GM18511 (cell line): ENCODE data around the gene CANT1.
"Not testable (repeated sequence)": the region's sequence is repeated elsewhere in the genome, so short reads cannot be mapped to it uniquely, and the experiment has no call there.

Experiments used
- ATAC-seq: cut with Tn5 transposase; IDR thresholded peaks from one replicate; pipeline ENCODE4 v1.9.1; 2021; ENCODE audit warnings: mild to moderate bottlenecking, moderate library complexity; ENCODE audit not compliant: unreplicated experiment

Gene CANT1

DNA sequence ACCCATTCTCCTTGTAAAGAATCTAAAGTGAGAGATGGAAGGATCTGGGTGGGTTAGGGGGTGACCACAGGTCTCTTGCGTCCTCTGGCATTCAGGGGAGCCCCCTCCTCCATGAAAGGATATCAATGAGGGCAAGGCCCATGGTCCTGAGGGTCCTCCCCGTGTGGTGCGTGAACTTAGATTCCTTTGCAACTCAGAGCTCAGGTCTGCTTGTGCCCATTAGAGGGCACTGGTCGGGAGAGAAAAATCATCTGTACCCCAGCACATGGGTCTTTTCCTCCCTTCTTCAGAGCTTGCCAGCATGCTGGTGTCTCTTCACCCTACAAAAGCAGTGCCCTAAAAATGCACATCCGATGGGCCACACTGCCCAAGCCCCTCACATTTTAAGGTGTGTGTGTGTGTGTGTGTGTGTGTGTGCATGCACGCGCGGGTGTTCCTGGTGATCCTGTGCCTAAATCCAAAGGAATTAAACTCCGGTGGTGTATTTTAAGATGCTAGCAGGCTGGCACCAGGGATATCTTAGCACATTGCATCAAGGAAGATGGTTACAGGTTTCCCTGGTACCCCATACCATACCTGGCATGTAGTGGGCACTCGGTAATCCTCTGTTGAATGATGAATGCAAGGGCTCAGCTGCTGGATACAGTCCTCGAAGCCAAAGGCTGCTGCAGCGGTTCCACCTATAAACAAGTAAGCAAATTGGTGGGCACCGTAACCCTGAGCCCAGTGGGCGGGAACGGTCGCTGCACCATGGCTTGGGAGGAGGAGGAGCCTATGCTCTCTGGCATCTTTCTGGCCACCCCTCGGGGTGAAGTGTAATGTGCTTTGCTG lies 19.1 kb upstream of the CANT1 start:
- no peak for ATAC-seq

DNA sequence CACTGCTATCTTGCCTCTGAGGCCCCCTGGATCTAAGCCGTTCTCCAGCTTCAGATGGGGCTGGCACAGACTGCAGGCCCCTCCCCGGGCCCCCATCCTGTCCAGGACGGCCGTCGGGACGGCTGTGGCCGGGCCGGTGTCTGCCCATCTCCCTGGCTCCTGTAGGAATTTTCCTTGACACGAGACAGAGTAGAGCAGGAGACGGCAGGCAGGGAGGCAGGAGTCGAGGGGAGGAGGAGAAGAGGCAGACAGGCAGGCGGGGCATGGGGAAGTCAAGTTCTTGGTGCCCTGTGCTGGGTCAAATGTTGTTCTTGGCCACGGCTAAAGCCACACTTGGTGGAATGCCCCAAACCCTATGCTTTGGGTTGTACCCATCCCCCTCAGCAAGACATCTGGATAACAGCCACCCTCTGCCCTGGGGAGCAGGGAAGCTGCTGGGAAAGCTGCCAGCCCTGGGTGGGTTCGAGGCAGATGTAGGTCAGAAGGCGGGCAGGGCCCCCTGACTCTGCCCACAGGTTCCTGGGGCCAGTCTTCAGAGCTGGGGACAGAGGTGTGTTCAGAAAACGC lies 18.4 kb upstream of the CANT1 start:
- ATAC-seq: no peak

DNA sequence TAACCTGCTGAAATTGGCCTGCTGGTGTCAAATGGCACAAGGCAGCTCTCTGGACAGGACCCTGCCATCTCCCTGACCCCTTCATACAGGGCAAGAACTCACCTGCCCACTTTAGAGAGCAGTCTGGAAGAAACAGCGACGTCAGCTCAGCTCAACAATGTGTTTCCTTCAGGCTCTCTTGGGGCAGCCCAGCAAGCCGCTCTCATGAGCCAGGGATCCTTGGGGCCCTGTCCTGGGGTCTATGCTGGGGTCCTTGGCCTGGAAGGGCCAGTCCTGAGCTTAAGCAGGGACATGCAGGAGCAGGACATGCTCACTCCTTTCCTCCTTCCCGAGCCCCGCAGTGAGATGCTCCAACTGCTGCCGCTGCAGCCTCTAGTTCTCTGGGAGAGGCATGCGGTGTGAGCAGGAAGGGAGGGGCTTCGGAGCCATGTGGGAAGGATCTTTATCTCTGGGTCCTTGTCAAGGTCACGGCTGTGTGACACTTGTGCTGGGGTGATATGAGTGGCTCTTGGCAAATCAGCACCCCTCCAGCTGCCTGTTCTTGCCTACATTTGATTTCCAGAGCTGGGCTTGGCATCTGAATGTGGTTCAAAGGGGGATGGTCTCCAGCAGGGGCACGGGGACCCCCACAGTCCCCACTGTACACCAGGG lies 17.8 kb upstream of the CANT1 start:
- ATAC-seq: no peak

DNA sequence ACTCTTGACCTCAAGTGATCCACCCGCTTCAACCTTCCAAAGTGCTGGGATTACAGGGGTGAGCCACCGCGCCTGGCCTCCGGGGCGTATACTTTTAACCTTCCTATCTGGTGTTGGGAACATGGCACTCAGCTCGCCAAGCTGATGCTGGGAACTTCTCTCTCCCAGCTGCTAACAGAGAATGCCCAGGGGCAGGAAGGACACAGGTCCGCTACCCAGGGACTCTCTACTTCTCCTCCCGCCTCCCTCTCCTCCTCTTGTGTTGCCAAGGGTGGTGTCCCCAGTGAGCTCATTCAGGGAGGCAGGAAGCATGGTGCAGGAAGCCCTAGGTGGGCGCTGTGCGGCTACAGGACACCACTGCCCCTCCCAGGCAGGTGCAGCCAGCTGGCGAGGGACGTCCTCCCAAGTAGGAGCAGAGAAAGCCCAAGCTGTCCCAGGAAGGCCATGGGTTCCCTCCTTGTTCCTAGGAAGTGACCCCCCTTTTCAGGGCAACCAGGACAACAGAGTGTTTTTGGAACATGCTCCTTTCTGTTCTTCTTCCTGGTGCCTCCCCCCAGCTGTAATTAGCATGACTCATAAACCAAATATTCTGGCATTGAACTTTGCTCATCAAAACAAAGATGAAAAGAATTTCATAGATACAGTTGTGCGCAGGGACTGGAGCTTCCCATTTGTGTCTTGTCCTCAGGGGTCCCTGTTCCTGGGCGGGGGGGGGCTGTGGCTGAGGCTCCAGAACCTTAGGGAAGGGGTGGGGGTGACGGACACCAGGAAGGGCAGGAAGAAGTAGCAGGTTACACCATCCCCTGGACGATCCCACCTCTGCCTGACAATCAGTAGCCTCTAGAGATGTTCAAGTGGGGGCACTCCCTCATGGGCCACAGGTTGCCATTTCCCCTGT lies 17.1 kb upstream of the CANT1 start:
- ATAC-seq: no peak

DNA sequence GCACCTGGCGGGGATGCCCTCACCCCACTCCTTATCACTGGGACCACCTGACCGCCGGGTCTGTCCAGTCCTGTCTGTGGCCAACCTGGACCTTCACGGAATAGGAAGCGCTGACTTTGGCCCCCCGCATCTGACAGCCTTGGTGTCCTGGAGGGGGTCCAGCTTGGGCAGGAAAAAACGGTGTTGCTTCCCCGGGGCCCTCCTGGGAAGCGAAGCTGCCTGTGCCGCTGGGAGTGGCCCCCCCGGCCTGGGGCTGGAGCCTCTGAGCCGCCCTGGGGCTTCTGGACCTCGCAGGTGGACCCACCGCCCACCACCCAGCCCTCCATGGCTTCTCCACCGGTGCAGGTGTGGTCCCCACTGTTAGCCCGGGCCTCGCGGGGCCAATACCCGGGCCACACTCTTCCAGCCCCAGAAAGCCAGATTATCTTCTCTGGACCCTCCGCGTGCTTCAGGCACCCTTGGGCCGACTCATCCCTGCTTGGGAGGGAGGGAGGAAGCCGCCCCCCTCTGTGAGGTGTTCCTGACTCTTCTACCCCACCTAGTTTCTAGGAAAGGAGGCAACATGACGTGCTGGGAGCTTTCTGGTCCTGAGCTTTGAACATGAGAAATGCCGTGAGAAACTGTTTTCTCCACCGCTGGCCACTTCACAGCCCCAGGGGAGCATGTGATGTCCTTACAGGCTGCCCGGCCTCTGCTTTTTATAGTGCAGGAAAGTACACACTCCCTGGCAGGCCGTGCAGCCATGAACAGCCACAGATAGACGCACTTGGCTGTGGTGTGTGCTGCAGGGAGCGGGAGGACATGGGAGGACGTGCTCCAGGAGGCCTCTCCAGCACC lies 15.6 kb upstream of the CANT1 start:
- ATAC-seq: no peak

DNA sequence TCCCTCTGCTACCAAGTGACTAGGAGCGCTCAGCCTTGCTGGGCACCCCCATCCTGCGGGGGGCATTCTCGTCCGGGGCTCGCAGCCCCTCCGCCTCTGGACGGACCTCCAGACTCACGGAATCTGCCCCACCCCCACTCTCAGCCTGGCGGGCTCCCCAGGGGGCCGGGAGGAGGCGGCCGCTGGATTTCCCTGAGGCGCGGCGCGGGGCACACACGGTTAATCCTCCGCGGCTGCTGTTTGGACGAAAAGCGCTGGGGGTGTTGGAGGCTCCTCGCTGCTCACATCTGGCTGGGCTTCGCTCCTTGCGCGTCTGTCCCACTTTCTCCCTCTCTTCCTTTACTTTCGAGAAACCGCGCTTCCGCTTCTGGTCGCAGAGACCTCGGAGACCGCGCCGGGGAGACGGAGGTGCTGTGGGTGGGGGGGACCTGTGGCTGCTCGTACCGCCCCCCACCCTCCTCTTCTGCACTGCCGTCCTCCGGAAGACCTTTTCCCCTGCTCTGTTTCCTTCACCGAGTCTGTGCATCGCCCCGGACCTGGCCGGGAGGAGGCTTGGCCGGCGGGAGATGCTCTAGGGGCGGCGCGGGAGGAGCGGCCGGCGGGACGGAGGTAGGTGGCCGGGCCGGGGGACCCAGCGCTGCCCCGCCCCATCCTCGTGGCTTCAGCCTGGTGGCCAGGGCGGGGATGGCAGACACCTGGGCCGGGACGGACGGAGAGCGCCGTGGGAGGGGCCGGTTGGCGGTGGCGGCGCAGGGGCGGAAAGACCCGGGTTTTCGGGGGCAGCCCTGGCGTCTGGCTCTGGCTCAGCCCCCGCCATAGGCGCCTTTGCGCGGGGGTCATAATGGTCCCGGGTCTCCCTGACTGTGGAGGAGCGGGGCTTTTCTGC lies 14.6 kb upstream of the CANT1 start, which contains the start of gene C1QTNF1:
TSS of gene C1QTNF1 (plus strand) at position 284 of the 886 bp plus-strand sequence. CDS start 19,800 bp downstream, outside the sequence.
- no peak for ATAC-seq

DNA sequence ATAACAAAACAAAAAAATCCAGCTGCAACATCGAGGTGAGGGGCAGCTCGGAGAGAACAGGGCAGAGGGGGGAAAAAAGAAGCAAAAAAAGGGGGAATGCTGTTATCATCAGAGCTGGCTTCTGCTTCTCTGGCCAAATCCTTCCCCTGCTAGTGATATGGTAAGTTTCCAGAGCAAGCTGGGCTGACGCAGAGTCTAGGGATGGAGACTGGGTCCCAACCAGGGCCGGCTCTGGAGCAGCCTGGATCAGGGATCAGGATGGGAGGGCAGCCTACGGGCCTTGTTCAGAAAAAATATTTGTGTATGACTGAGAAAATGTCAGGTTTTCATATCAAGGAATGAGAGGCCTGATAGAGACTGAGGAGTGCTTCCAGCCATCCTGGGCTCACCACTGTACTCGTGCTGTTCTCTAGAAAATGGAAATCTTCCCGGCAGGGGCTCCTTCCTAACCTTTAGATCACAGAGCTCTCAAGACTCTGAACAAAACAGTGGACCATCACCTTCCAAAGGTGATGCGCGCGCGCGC lies 13.7 kb upstream of the CANT1 start:
- ATAC-seq: no peak

DNA sequence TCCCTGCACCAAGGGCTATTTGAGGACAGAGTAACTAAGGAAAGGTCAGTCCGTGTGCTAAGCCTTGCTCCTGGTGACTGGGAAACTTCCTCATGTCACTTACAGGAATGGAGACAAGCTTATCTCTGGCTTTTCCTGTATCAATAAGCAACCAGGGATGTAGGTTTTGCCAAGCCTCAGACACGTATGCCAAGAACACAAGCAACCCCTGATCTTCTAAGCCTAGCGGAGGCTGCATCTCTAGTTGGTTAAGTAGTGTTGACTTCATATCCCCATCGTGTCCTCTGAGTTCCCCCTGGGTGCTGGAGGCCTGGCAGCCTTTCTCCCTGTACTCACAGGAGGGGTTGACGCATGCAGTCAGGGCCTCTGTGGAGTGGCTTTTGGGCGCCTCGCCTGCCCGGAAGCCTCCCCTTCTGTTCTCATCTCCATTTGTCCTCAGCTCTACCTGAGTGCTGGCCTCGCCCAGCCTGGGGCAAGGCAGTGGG lies 13.0 kb upstream of the CANT1 start:
- no peak for ATAC-seq

DNA sequence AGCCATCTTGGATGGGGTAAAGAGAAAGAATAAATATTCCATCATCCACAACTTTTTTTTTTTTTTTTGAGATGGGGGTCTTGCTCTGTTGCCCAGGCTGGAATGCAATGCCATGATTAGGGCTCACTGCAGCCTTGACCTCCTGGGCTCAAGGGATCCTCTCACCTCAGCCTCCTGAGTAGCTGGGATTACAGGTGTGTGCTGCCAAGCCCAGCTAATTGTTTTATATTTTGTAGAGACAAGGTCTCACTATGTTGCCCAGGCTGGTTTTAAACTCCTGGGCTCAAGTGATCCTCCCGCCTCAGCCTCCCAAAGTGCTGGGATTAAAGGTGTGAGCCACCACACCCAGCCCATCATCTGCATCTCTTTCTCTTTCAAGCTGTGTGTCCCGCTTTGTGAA lies 12.4 kb upstream of the CANT1 start:
- not testable (repeated sequence) for ATAC-seq

DNA sequence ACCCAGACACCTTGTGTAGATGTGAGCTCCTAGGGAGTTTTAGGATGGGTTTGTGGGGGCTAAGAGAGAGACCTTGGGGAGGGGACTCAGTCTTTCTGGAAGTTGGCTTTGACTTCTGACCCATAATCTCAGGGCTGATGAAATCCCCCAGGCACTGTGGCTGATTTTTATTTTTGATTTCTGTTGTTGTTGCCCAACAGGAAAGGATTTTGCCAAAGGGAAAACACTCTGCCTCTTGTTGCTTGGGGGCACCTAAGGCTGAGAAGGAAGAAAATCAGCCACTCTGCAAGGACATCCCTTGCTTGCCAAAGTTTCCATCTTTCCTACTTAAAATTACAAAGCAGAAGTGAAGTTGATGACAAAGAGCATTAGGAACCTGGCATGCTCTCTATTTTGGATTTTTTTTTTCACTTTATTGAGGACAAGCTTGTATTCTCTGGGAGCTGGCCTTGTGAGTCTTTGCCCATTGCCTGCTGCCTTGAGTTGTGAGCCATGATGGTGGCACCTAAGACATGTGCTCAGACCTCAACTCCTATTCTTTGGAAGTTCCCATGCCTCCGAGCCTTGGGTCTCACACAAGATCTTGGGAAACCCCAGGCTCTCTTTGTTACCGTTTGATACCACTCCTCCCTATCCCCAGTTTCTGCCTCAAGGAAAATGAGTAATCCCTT lies 11.2 kb upstream of the CANT1 start:
- no peak for ATAC-seq

DNA sequence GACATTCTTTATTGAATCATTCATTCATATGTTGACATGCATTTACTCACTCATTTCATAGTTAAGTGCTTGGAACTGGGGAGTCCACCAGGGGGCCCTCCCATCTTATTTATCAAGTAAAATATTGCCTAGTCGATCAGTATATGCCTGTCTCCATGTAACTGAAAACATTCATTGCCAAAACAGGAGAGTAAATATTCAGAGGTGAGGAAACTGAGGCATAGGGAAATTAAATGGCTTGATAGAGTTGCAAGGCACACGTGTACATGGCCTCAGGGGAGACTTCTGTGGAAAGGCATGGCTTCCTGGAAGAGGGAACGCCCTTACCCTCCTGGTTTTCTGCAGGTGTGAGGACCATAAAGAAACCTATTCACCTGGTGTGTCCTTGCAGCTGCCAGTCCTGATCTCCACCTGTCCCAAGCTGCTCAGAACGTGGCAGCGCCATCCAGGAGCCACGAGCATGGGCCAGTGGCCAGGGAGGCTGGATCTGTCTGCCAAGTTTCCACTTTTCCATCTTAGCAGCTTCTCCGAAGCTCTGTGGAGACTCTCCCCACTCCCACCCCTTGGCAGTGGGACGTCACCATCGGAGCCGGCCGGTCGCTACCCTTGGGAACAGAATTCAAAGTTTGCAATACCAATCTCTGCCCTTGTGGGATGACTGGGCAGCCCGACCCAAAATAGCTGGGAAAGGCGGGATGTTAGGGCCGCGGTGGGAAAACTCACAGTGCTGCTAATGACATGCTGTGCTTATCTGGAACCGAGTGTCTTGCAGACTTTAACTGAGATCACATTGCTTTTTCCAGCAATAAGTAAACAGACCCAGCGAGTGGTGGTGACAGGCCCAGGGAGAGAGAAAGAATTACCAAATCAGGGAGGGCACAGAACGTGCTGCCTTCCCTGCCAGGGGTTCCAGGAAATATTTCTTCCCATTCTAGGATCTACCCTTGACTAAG lies 10.3 kb upstream of the CANT1 start:
- ATAC-seq: no peak

DNA sequence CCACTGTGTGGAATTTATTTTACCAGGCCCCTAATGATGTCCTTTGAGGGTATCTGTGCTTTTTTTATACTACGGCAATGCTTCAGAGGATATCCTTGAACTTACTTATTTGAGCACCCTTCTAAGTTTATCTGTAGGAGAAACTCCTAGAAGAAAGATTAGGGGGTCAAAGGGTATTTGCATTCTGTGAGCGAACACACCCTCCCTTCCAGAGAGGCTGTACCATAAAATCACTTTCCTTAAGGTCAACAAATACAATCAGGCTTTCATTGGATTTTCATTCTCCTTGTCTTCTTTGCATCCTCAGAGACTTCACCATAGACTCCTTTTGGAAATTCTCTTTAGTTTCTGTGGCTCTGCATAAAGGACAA lies 9.7 kb upstream of the CANT1 start:
- ATAC-seq: no peak

DNA sequence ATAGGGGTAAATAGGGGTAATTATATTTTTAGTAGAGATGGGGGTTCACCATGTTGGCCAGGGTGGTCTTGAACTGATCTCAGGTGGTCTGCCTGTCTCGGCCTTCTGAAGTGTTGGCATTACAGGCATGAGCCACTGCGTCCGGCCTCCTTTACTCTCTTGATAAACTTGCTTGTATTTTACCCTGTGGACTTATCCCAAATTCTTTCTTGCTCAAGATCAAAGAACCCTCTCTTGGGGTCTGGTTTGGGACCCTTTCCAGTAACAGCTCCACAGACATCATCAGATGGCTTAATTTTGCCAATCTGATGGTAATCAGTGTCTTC lies 8.8 kb upstream of the CANT1 start:
- no peak for ATAC-seq

DNA sequence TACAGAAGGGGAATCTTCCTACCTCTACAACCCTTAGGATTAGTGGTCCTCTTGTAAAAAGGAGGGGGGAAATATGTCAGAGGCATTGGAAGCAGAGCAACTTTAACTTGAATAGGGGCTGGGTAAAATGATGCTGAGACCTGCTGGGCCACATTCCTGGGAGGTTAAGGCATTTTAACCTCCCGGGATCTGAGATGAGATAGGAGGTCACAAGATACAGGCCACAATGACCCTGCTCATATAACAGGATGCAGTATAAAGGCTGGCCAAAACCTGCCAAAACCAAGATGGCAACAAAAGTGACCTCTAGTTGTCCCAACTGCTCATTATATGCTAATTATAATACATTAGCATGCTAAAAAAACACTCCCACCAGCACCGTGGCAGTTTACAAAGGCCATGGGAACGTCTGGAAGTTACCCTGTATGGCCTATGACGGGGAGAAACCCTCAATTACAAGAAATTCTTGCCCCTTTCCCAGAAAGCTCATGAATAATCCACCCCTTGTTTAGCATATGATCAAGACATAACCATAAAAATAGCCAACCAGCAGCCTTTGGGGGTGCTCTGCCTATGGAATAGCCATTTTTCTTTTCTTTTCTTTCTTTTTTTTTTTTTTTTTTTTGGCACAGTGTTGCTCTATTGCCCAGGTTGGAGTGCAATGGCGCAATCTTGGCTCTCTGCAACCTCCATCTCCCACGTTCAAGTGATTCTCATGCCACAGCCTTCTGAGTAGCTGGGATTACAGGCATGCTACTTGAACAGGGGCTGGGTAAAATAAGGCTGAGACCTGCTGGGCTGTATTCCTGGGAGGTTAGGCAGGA lies 8.2 kb upstream of the CANT1 start:
- ATAC-seq: no peak

DNA sequence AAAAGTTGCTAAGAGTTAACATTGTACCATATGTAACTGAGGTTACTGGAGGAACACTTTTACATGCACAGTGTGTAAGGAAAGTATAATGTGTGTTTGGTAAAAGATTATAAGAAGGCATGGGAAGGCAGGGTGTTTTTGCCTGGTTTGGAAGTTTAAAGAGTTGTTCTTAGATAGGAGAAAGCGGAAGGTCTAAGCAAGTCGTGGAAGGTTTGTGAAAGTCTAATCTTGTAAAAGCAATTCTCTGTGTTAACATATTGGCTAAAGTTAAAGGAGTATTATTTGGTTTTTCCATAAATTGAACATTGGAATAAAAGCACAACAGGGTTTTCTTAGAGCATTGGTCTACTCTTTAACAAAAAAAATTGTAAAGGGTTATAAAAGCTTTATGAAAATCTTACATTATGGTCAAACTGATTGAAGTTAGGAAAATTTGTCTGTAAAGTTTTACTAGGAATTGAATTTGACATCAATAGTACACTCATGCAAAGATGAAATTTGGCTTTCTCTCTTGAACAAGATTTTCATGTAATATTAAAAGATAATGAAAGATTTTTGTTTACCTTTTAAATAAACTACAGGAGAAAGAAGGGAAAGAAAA lies 4.7 kb upstream of the CANT1 start:
- ATAC-seq: no peak

DNA sequence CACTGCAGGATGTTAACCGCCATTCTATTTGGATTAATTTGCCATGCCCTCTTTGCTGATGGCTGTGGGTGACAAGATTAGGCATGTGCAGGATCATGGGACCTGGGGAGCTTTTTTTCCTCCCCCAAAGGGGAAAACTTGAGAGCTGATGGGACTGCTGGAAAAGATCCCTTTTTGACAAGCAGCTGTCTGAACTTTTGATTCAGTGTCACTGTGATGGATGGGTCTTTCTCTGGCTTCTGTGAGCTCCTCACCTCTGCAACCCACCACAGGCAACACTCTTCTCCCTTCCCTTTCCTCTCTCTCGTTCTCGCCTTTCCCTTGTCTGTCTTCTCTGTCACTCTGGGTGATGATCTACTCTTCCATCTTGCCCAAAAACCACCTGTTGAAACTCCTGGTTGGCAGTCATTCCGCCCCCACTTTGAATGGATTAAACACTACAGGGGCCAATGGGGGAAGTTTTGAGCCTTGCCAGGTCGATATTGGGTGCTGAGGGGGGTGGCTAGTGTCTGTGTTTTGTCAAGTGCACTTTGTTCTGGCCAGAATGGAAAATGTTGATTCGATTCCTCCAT lies 3.1 kb upstream of the CANT1 start:
- no peak for ATAC-seq
